HG03064 (cell line): ENCODE results near the gene ADAMTS6.
A peak's percentile ranks its signal among the peaks of the same experiment; 100 is the strongest.

ENCODE experiments used
- ATAC-seq: cut with Tn5 transposase; IDR thresholded peaks from one replicate; pipeline ENCODE4 v1.9.1; 2021; ENCODE audit warnings: low read depth; ENCODE audit not compliant: unreplicated experiment

ADAMTS6 gene

GRCh38 chr5:65120371-65120967, 361.3 kb downstream of the ADAMTS6 start:
- no peak for ATAC-seq

GRCh38 chr5:65117525-65117924, 364.2 kb downstream of the ADAMTS6 start:
- no peak for ATAC-seq

DNA sequence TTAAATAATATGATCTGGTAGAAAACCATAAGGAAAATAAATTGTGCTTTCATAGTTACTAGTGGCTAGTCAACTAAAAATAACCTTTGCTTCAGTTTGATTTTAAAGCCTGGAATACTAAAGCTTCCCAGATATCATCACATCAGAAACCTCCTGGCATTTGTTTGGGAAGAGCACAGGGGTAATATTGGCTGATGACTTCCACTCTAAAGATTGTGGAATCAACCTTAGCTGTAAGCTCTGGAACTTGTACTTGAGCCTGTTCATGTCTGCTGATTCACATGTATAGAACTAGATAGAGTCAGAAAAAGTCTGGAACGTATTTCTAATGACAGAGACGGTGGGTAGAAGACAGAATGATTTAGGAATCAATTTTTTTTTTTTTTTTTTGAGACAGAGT, 367.9 kb downstream of the ADAMTS6 start:
- no peak for ATAC-seq

DNA sequence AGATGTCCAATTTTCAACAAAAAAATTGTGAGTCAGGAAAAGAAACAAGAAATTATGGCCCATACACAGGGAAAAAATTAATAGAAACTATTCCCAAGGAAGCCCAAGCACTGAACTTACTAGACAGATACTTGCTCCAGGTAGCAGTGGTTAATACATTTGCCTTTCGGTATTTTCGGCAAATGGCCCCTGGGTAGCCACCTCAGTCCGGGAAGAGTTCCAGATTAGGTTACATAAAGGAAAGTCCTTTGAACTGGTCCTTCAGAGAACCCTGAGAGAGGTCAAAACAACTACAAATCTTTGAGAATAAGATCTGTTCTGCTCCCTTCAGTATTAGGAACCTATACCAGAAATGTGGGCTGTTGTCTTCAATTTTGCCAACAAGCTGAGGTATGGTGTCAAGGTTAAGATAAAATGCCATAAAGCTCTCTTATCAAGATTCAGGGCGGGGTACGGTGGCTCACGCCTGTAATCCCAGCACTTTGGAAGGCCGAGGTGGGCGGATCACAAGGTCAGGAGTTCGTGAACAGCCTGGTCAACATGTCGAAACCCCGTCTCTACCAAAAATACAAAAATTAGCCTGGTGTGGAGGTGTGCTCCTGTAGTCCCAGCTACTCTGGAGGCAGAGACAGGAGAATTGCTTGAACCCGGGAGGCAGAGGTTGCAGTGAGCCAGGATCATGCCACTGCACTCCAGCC, 369.6 kb downstream of the ADAMTS6 start:
- no peak for ATAC-seq

DNA sequence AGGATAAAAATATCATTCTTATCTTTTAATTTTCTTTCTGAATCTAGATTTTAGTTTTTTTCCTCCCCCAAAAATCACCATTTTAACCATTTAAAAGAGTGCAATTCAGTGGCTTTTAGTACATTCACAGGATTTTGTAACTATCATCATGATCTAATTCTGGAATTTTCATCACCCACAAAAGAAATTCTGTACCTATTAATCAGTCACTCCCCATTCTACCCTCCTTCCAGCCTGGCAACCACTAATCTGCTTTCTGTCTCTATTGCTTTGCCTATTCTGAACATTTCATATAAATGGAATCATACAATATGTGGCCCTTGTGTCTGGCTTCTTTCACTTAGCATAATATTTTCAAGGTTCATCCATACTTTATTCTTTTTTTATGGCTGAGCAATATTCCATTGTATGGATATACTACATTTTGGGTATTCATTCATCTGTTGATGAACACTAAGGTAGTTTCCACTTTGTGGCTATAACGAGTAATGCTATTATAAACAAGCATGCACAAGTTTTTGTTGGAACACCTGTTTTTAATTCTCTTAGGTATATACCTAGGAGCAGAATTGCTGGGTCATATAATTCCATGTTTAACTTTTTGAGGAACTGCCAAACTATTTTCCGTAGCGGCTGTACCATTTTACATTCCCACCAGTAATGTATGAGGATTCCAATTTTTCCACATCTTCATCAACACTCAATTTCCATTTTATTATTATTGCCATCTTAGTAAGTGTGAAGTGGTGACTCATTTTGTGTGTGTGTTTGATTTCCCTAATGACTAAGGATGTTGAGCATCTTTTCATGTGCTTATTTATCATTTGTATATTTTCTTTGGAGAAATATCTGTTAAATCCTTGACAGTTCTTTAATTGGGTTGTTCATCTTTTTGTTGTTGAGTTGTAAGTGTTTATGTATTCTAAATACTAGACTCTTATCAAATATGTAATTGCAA, 372.7 kb downstream of the ADAMTS6 start:
- ATAC-seq = no peak

GRCh38 chr5:65105301-65105700, 376.4 kb downstream of the ADAMTS6 start:
- no peak for ATAC-seq

GRCh38 chr5:65104831-65105230, 376.9 kb downstream of the ADAMTS6 start:
- no peak for ATAC-seq

DNA sequence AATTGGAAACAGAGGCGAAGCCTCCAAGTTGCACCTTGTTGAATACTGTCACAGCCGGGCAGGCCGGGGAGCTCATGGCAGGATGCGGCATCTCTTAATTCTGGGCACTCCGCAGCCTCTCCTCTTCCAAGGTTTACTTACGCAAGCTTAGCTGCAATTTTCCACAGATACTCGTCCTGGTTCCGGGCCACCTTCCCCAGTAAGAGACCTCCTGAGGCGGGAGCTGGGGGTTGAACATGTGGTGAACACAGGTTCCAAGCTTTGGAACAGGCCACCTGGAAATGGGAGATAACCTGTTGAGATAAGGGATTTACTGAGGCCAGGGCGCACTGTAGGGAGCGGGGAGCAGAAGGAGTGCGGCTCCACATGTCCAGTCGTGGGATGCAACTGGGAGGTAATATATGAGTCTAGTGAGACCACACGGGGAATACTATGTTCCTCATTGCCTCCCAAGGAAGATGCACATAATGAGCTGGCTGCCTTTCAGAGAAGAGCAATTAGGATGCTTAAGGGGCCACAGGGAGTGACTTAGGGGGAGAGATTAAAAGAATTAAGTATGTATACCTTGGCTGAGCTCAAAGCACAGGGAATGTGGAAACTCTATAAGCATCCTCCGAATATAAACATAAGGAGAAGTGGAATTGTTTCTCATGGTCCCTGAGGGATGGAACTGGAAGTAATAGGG, 377.8 kb downstream of the ADAMTS6 start:
- no peak for ATAC-seq

DNA sequence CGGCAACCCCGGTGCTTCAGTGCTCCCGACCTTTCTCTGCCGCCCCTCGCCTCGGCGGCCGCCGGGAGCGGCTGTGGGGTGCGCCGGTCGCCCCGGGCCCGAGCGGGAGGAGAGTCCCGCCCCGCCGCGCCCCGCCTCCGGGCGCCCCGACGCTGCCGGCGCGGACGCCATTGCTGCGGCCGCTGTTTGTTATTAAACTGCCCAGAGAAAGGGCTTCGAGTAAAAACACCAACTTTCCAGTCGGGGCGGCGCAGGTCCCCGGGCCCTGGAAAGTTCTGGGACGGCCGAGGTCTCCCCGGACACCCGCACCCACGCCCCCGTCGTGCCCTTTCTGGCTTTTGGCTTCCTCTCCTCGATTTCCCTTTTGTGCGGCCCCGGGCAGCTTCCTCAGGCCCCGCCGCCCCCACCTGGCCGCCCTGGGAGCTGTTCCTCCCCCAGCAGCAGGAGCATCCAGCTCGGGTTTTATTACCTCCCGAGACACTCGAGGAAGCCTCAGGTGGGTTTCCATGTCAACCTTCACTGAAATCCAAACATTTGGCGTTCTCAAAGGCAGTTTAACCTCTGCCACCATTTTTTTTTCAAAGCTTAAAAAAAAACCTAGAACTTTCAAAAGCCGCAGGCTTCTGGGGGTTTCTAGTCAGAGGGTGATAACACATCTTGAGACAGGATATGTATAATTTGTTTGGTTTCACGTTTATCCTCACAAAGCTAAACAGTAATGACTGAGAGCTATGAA, 378.6 kb downstream of the ADAMTS6 start:
- peak; percentile 61 for ATAC-seq

DNA sequence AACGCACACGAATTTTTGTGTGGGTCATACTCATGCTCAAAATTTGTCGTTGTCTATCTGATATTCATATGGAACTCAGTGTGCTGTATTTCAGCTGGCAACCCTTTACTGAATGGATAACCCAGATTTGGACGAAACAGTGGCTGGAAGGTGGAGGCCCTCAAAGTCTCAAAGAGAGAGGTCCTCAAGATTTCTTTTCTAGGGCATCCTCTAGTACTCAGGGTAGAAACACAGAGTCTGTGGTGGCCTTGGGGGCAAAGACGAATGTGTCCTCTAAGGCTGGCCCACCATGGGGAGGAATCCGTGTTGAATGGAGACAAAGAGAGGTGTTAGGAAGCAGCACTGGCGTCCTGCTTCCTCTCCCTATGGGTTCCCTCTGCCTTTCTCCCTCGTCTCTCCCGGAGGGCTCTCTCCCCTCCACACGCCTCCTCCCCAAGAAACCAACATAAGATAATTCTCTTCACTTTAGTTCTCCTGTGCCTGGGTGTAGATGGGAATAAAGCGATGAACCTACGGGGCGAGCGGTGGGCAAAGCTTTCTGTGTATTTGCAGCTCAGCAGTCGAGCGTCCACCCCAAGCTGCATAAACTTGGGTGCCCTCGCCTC, 379.2 kb downstream of the ADAMTS6 start:
- ATAC-seq = no peak

GRCh38 chr5:65101632-65102100, 380.1 kb downstream of the ADAMTS6 start:
- no peak for ATAC-seq

DNA sequence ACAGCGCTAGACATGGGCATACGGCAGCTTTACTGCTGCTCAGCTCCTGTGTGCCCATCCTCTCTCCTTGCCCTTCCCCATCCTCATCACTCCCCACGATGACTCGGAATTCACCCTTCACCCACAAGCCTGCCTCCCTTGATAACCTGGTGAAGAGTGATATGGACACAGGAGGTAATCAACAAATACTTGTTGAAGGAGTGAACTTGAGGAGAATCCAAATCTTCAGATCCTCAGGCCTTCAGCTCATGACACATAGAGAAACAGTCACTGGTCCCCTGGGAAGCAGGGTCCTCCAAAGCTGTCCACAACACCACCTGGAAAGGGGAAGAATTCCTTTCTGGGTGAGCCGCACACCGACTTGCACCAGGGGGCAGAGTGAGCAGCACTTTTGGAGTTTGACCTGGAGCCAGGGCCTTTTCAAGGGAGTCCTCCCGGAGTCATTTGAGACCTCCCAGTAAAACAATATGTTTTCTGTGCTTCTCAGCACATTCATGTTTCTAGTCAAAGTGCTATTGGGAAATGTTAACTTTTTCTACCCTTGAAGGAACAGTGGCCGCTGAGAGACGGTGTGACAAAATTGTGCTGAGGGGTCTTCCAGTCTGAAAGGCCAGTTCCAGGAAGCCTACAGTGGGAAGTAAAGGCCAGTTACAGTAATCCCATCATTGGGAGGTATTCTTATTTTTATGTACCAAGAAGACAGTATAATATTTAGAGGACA, 380.6 kb downstream of the ADAMTS6 start:
- ATAC-seq = no peak
